GM13977 (cell line): ENCODE data around the gene CLDN9.

Experiments used
- DNase-seq: peaks from one replicate; pipeline ENCODE4 v3.0.0; 2012; ENCODE audit warnings: low spot score
- in situ Hi-C: fragments of 300-500 bp; cut with MboI; formaldehyde crosslinking; loops from one replicate; pipeline ENCODE4 v1.12.0; 2022; ENCODE audit warnings: low sequenced_read_pairs, low pct_unique_long_range_greater_than_20kb, mixed read lengths, inconsistent platforms; ENCODE audit not compliant: unreplicated experiment
- TF ChIP-seq, protein P1 (sequence below): IDR thresholded peaks from 2 replicates; pipeline ENCODE4 v1.5.1; 2012; ENCODE audit warnings: mild to moderate bottlenecking, control low read depth; ENCODE audit not compliant: insufficient read depth; ENCODE audit errors: extremely low read depth, missing control alignments

Gene CLDN9

GRCh38 chr16:3022208-3022683 is 9.5 kb downstream of the CLDN9 start:
- TF ChIP-seq, protein P1, sequence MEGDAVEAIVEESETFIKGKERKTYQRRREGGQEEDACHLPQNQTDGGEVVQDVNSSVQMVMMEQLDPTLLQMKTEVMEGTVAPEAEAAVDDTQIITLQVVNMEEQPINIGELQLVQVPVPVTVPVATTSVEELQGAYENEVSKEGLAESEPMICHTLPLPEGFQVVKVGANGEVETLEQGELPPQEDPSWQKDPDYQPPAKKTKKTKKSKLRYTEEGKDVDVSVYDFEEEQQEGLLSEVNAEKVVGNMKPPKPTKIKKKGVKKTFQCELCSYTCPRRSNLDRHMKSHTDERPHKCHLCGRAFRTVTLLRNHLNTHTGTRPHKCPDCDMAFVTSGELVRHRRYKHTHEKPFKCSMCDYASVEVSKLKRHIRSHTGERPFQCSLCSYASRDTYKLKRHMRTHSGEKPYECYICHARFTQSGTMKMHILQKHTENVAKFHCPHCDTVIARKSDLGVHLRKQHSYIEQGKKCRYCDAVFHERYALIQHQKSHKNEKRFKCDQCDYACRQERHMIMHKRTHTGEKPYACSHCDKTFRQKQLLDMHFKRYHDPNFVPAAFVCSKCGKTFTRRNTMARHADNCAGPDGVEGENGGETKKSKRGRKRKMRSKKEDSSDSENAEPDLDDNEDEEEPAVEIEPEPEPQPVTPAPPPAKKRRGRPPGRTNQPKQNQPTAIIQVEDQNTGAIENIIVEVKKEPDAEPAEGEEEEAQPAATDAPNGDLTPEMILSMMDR: no peak
- peak; percentile 74 for DNase-seq
- in situ Hi-C loops: no loop called here

DNA sequence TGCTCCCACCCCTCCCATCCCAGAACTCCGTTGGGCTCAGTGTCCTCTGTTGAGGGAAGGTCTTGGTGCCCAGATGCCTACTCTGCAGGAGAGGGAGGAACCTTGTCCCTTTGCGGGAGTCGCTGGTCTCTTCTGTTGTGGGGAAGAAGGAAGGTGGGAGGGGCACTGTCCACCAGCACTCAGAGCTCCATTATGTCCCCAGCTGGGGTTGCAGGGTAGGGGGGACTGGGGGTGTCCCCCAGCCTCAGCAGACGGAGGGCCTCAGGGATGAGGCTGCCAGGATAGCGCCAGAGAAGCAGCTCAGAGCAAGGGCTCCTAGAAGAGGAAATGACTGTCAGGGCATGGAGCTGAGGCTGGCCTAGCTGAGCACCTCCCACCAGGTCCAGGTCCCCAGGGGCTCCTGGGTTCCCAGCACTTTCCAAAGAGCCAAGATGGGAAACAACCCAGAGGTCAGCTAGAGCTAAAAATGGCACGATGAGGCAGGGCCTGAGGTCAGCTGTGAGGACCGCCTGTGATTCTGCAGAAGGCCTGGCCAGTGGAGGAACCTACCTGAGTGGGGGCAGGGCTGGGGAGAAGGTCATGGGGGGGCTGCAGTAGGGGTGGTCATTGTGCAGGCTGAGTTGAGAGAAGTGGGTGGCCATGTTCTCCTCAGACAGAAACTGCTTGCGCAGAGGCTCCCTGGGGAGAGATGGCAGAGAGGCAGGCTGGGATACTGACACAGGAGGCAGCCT is 10.1 kb downstream of the CLDN9 start:
- DNase-seq: no peak
- in situ Hi-C loops: no loop called here
- TF ChIP-seq, protein P1: no peak

- TF ChIP-seq, protein P1: no peak
- DNase-seq: no peak
- in situ Hi-C loops: no loop called here
These were observed 10.6 kb downstream of the CLDN9 start for GRCh38 chr16:3023415-3023668.

DNA sequence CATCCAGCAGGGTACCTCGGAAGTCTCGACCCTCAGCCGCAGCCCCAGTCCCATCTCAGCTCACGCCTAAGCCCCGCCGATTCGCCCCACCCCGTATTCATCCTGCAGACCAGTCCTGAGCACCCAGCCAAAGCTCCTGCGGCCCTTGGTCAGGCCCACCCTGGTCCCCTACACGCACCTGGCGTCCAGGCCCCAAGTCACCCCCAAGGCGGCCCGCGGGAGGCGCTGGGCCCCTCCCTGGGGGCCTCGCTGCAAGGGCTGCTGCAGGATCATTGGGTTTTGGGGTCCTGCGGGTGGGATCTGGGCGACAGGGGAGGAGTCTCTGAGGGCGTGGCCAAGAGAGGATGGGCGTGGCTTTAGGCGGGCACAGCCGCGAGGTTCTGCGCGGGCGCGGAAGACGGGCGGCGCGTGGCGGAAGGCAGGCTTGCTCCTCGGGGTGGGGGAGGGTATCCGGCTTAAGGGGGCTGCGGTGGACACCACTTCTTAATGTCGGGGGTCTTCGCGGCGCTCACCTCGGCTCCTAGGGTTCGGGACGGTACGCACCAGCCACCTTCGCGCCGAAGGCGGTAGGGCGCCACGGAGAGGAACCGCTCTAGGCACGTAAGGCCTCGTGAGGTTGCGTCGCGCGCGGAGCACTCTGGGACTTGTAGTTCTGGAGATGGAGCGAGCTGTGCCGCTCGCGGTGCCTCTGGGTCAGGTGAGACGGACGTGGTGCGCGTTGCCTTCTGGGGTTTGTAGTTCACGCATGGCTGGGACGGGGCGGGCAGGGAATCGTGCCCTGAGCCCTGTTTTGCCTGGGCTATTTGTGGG is 11.2 kb downstream of the CLDN9 start, which contains the start of the genes HCFC1R1 and THOC6:
TSS of gene HCFC1R1 (minus strand) at position 274 of the 810 bp plus-strand sequence. CDS start at position 273, 1 bp downstream.
TSS of gene THOC6 (plus strand) at position 367 of the 810 bp plus-strand sequence. CDS start at position 659, 292 bp downstream.
- in situ Hi-C loops: no loop called here
- peak; percentile 95 for DNase-seq
- TF ChIP-seq, protein P1: no peak

- in situ Hi-C loops: no loop called here
These were observed 12.6 kb downstream of the CLDN9 start for GRCh38 chr16:3025032-3026002.

GRCh38 chr16:3026003-3026378 is 13.3 kb downstream of the CLDN9 start:
- in situ Hi-C loops: no loop called here
- no peak for DNase-seq
- TF ChIP-seq, protein P1: no peak

More at GRCh38 chr16:3025032-3026002, 12.6 kb downstream of the CLDN9 start:
- TF ChIP-seq, protein P1: no peak
- no peak for DNase-seq
